Measurements from ENCODE around the gene RHOF. TPM values are rescaled to one million over a fixed set of nuclear protein-coding genes. Genes with fewer than 3 reads are reported as not detected.

Gene RHOF
- polyA plus RNA-seq, 1 of the 3 experiments (the other 2 are of a cell fraction): 5.0 TPM

GRCh38 chr12:121809712-121810116 lies 16.2 kb upstream of the RHOF start:
- no peaks in the 10 kb centered on the region for H3K9me3 ChIP-seq
- ChIA-PET POLR2A (interaction anchor here (2.6 to 3.7 kb wide), 2 partner anchors 8 to 13 kb away, joined by 30 to 79 read pairs; partner anchors contain the start of gene RHOF), CTCF (interaction anchor here (1.4 to 18.3 kb wide), 6 partner anchors 15 to 81 kb away, joined by 3 to 675 read pairs (median 45); partner anchors contain the start of genes PSMD9 and RHOF)
- H4K20me1 ChIP-seq (ENCODE audit: insufficient read depth): peaks cover 49% of the 10 kb centered on the region
- peaks cover 96% of the 10 kb centered on the region for H3K79me2 ChIP-seq (ENCODE audit: insufficient read depth)
- H3K4me1 ChIP-seq (ENCODE audit: control insufficient read depth in 1 of 2, insufficient read depth in 2 of 2, low read depth in 1 of 2, low read length in 1 of 2): peaks cover 25 to 33% of the 10 kb centered on the region in 2 experiments; a peak in 2 of 4 replicates
- no peak overlapping the region for H3K27ac ChIP-seq (ENCODE audit: low read depth in 2 of 2, low read length in 1 of 2)
- H3K36me3 ChIP-seq (replicated peaks in 1 of 2; ENCODE audit: control insufficient read depth in 1 of 2, insufficient read depth in 2 of 2, low read length in 1 of 2): peaks cover 31 to 47% of the 10 kb centered on the region in 2 experiments
- no peaks in the 10 kb centered on the region for H3K27me3 ChIP-seq (ENCODE audit: insufficient read depth)
- no peak overlapping the region for H3K9ac ChIP-seq
- H2AFZ ChIP-seq (ENCODE audit: low read depth): no peak overlapping the region
- H3K9me2 ChIP-seq: no peaks in the 10 kb centered on the region
- no peak overlapping the region for H3K4me3 ChIP-seq (ENCODE audit: low read depth in 2 of 2, low read length in 1 of 2)
- peaks cover 18% of the 10 kb centered on the region for H3F3A ChIP-seq (replicated peaks; ENCODE audit: insufficient read depth)
- H3K4me2 ChIP-seq: no peak overlapping the region
- TF ChIP-seq RAD21 (IDR thresholded peaks at IDR 0.05; ENCODE audit: low read length) (no peak), USF2 (IDR thresholded peaks at IDR 0.05; ENCODE audit: borderline replicate concordance, low read depth, low read length) (no peak), FOXJ3 (CRISPR knock-in tag; IDR thresholded peaks at IDR 0.05) (no peak), CHD2 (IDR thresholded peaks at IDR 0.05; ENCODE audit: low read length, partially characterized antibody) (no peak), EP300 (IDR thresholded peaks at IDR 0.05; ENCODE audit: borderline replicate concordance in 1 of 2, low read depth in 1 of 2, low read length in 1 of 2) (no peak), MEF2A (IDR thresholded peaks at IDR 0.05; ENCODE audit: borderline replicate concordance, low read depth) (no peak), IRF3 (IDR thresholded peaks at IDR 0.05; ENCODE audit: low read depth, low read length) (no peak), RCOR1 (IDR thresholded peaks at IDR 0.05; ENCODE audit: low read length) (no peak), SIN3A (IDR thresholded peaks at IDR 0.05; ENCODE audit: borderline replicate concordance, low read depth, low read length) (no peak), POLR2AphosphoS5 (IDR thresholded peaks at IDR 0.05; ENCODE audit: low read depth, low read length) (no peak), USF1 (IDR thresholded peaks at IDR 0.05; ENCODE audit: borderline replicate concordance, low read depth) (no peak), RXRA (IDR thresholded peaks at IDR 0.05; ENCODE audit: borderline replicate concordance, low read depth) (no peak), NRF1 (IDR thresholded peaks at IDR 0.05; ENCODE audit: low read depth, low read length) (no peak), GATA2 (CRISPR knock-in tag; IDR thresholded peaks at IDR 0.05) (no peak), JUND (IDR thresholded peaks at IDR 0.05) (no peak), PBX3 (IDR thresholded peaks at IDR 0.05) (no peak), GABPA (IDR thresholded peaks at IDR 0.05; ENCODE audit: low read depth) (no peak), REST (IDR thresholded peaks at IDR 0.05; ENCODE audit: low read depth, low read length) (no peak), ELF1 (IDR thresholded peaks at IDR 0.05) (no peak), RFX5 (IDR thresholded peaks at IDR 0.05; ENCODE audit: low read length) (no peak)
- DNase-seq: no peak
- 98% methylated on average over 27 of the region's 27 CpGs for WGBS (ENCODE audit: low lambda C conversion rate)

Data from SK-N-SH (cell line).